GM21717 (cell line): ENCODE data around the gene CCDC71.

ENCODE experiments used
- ATAC-seq: cut with Tn5 transposase; IDR thresholded peaks from one replicate; pipeline ENCODE4 v1.9.1; 2021; ENCODE audit warnings: mild to moderate bottlenecking, moderate library complexity; ENCODE audit not compliant: unreplicated experiment

The CCDC71 gene

GRCh38 chr3:49165771-49166751 lies at the start of gene CCDC71:
Gene CCDC71, minus strand, starts transcription at chr3:49166331. Its CDS starts 2,123 bp downstream, at chr3:49164208.
- ATAC-seq: peak; percentile 75

DNA sequence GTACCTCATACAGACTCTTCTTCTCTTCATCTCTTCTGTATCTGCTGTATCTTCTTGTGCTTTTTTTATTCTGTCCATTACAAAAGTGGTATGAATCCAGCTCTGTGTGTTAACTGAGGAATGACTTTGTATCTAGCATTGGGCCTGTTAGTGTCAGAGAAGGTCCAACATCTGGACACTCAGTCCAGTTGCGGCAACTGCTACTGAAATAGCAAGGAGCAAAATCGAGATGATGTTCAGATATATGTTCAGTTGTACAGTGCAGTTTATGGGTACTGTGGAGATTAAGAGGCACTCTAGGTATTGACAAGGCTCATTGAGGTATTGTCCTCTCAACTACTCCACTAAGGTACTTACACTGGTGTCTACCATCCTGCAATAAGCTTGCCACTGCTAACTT lies 47.9 kb upstream of the CCDC71 start:
- no peak for ATAC-seq

- ATAC-seq: no peak
Measured at GRCh38 chr3:49213541-49213943, 47.4 kb upstream of the CCDC71 start.

DNA sequence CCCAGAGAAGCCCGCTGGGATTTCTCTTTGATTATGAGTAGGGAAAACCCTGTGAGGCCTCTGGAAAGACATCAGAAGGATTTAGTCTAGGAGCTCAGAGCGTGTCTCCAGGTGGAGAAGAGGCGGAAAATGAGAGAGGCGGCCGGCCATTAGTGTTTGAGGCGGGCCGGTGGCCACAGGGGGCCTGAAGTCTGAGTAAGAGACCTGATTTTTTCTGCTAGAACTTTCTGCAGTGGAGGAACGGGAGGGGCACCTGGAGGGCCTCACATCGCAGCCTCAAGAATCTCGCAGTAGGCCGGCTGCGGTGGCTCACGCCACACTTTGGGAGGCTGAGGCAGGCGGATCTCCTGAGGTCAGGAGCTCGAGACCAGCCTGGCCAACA lies 33.8 kb upstream of the CCDC71 start:
- no peak for ATAC-seq

DNA sequence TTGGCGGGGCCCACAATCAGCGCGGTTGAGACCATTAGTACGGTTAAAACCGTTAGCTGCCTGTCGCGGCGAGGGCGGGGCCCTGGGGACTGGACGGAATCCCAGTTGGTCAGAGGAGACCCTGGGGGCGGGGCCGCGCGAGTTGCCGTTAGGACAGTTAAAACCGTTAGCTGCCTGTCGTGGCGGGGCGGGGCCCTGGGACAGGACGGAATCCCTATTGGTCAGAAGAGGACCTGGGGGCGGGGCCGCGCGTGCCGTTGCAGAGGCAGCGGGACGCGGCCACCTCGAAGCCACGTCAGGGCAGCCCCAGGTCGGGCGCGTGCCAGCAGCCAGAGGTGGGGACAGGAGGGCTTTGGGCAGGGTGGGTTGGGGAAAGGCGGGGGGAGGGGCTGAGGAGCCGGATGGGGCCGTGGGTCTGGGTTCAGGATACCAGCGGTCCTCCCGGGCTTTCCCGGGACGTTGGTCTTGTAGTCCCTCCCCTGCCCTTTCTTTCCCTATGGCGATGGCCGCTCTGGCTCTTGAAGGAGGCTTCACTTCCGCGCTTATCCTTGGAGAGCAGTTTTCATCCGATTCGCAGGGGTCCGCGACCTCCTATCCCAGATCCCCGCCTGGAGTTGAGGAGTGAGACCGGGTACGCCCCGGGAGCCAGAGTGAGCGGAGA lies 33.2 kb upstream of the CCDC71 start:
- no peak for ATAC-seq

- ATAC-seq: no peak
Measured at GRCh38 chr3:49198611-49199230, 32.6 kb upstream of the CCDC71 start.

GRCh38 chr3:49198161-49198560 lies 32.0 kb upstream of the CCDC71 start:
- ATAC-seq: no peak

GRCh38 chr3:49191741-49192140 lies 25.6 kb upstream of the CCDC71 start:
- no peak for ATAC-seq

DNA sequence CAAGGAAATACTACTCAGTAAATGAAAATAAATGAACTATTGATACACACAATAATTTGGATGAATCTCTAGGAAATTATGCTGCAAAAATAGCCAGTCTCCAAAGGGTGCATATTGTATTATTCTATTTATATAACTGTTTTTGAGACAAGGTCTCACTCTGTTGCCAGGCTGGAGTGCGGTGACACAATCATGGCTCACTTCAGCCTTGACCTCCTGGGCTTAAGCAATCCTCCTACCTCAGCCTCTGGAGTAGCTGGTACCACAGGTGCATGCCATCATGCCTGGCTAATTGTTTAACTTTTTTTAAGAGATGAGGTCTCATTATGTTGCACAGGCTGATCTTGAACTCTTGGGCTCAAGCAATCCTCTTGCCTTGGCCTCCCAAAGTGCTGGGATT lies 17.7 kb upstream of the CCDC71 start:
- ATAC-seq: no peak

- ATAC-seq: no peak
Measured at GRCh38 chr3:49182682-49183081, 16.6 kb upstream of the CCDC71 start.

DNA sequence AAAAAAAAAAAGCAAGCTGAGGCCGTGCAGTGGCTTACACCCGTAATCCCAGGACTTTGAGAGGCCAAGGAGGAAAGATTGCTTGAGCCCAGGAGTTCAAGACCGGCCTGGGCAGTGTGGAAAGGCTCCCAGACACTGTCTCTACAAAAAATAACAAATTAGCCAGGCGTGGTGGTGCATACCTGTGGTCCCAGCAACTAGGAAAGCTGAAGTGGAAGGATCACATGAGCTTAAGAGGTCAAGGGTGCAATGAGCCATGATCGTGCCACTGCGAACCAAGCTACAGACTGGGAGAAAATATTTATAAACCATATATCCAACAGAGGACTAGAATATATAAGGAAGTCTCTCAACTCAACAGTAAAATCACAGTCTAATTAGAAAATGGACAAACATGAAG lies 15.2 kb upstream of the CCDC71 start:
- no peak for ATAC-seq

DNA sequence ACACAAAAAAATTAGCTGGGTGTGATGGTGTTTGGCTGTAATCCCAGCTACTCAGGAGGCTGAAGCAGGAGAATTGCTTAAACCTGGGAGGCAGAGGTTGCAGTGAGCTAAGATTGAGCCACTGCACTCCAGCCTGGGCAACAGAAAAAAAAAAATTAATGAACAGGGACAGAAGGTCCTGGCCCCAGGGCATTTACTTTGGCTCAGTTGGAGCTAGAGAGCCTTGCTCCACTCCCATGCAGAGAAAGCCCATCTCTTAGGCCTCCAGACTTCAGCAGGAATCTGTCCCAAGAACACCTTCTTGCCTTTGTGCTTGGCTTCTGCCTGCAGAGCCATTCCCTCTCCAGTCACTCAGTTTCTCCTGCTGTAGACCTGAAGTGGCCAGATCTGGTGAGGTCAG lies 14.0 kb upstream of the CCDC71 start:
- ATAC-seq: no peak

GRCh38 chr3:49177073-49177472 lies 10.9 kb upstream of the CCDC71 start:
- no peak for ATAC-seq

GRCh38 chr3:49175530-49175929 lies 9.4 kb upstream of the CCDC71 start:
- no peak for ATAC-seq

GRCh38 chr3:49174397-49174985 lies 8.4 kb upstream of the CCDC71 start:
- no peak for ATAC-seq

DNA sequence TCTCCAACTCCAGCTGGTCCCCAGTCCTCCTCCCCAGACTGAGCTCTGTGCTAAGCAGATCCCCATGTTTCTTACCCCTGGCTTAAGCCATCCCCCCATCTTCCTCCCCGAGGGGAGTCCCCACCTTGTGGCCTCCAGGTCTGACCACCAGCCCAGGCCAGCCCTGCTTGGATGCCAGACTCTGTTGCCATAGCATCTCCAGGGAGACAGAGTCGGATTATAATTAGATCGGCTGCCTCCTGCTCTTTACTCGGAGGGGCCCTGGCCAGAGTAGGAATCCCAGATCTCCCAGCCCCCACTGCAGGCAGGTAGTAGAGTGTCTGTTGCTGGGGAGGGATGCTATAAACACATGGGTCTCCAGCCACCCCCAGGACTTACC lies 7.7 kb upstream of the CCDC71 start:
- ATAC-seq: no peak

DNA sequence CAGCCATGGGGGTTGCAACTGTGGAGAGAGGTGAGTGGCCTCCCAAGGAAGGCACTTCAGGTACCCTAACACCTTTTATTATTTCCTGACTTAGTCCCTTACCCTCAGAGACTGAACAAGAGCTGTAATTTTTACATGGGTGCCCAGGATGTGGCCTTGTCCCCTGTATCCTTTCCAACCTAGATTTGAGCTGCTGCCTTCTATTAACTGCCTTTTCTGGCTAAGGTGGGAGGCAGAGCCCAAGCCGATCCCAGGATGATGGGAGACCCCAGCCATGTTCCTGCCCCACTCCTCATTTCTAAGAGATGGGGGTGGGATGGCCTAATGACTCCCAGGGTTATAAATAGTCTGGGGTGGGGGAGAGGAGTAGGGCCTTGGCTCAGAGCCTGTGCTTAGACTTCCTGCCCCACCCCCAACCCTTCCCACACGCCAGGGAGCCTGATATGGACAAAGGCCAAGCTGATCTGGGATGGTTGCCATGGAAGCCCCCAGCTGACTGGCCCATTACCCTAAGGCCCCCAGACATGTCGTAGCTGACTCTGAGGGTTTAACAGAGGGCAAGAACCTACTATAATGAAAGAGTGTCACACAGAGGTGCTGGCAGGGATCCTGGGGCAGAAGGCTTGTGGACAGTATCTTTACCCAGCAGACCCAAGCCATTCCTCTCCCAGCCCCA lies 7.1 kb upstream of the CCDC71 start:
- ATAC-seq: no peak

- ATAC-seq: no peak
Measured at GRCh38 chr3:49172551-49173041, 6.5 kb upstream of the CCDC71 start.

DNA sequence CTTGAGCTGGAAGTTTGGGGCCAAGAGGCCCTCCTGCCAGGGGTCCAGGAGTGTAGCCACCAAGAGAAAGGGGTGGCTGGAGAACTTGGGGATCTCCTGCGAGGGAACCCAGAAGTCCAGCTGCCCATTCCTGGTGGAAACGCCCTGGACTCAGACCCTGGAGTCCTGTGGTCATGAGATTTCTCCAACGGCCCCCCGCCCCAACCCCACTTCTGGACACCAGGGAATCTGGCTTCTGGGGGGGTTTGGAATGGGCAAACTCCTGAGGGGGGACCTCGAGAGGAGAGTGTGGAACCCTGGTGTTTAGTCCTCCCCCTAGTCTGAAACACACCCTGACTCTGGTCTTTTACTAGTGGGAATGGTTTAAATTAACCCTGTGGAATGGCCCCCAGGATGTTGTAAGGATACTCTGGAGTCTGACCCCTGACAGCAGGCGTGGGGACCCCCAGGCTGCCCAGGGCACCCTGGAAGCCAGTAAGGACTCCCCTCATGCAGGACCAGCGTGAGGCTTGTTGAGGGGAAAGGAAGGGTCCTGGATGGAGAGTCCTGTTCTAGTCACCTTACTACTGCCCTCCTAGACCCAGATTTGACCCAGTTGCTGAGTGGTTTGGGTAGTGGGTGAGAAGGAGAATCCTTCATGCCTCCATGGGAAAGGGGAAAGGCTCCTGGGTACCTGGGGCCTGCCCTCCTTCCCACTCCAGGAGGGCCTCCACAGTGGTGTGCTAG lies 5.8 kb upstream of the CCDC71 start:
- no peak for ATAC-seq
